Measurements from ENCODE around the gene NAA40.

The NAA40 gene

GRCh38 chr11:63938479-63939396 is at the start of gene NAA40:
NAA40 (plus strand) TSS chr11:63939002; CDS start chr11:63939097, 95 bp downstream.
- peak; percentile 92 for DNase-seq (ENCODE audit: low spot score)

- no peak for DNase-seq (ENCODE audit: low spot score)
These were observed 49.5 kb upstream of the NAA40 start for GRCh38 chr11:63889344-63889743.

- no peak for DNase-seq (ENCODE audit: low spot score)
These were observed 48.4 kb upstream of the NAA40 start for GRCh38 chr11:63890368-63890767.

- DNase-seq (ENCODE audit: low spot score) = no peak
These were observed 46.6 kb upstream of the NAA40 start for GRCh38 chr11:63892228-63892627.

- DNase-seq (ENCODE audit: low spot score) = no peak
These were observed 45.4 kb upstream of the NAA40 start for GRCh38 chr11:63893355-63893754.

GRCh38 chr11:63896071-63896470 is 42.7 kb upstream of the NAA40 start:
- no peak for DNase-seq (ENCODE audit: low spot score)

- no peak for DNase-seq (ENCODE audit: low spot score)
These were observed 41.2 kb upstream of the NAA40 start for GRCh38 chr11:63897459-63898146.

GRCh38 chr11:63901660-63902059 is 37.1 kb upstream of the NAA40 start:
- DNase-seq (ENCODE audit: low spot score) = no peak

GRCh38 chr11:63903884-63904283 is 34.9 kb upstream of the NAA40 start:
- DNase-seq (ENCODE audit: low spot score) = no peak

GRCh38 chr11:63904743-63905142 is 34.1 kb upstream of the NAA40 start:
- no peak for DNase-seq (ENCODE audit: low spot score)

- no peak for DNase-seq (ENCODE audit: low spot score)
These were observed 33.6 kb upstream of the NAA40 start for GRCh38 chr11:63905179-63905578.

- DNase-seq (ENCODE audit: low spot score) = no peak
These were observed 32.7 kb upstream of the NAA40 start for GRCh38 chr11:63906087-63906486.

GRCh38 chr11:63906585-63906984 is 32.2 kb upstream of the NAA40 start:
- DNase-seq (ENCODE audit: low spot score) = no peak

GRCh38 chr11:63907063-63907462 is 31.7 kb upstream of the NAA40 start:
- DNase-seq (ENCODE audit: low spot score) = no peak

GRCh38 chr11:63907808-63908530 is 30.8 kb upstream of the NAA40 start:
- no peak for DNase-seq (ENCODE audit: low spot score)

- DNase-seq (ENCODE audit: low spot score) = no peak
These were observed 30.0 kb upstream of the NAA40 start for GRCh38 chr11:63908631-63909401.

GRCh38 chr11:63909591-63910506 is 29.0 kb upstream of the NAA40 start:
- DNase-seq (ENCODE audit: low spot score) = no peak

- no peak for DNase-seq (ENCODE audit: low spot score)
These were observed 28.1 kb upstream of the NAA40 start for GRCh38 chr11:63910675-63911074.

- DNase-seq (ENCODE audit: low spot score) = no peak
These were observed 27.4 kb upstream of the NAA40 start for GRCh38 chr11:63911440-63911839.

- DNase-seq (ENCODE audit: low spot score) = no peak
These were observed 26.9 kb upstream of the NAA40 start for GRCh38 chr11:63911876-63912275.

- no peak for DNase-seq (ENCODE audit: low spot score)
These were observed 26.1 kb upstream of the NAA40 start for GRCh38 chr11:63912678-63913077.
